ENCODE results near the gene LRCOL1. TPM values are rescaled to one million over a fixed set of nuclear protein-coding genes. Genes with fewer than 3 reads are reported as not detected.
A peak's percentile ranks its signal among the peaks of the same experiment; 100 is the strongest.

Gene LRCOL1
- total and polyA plus RNA-seq, 2 of the 8 experiments (the other 6 are each of a cell fraction or from before 2014, with no cell fraction given), result not detected

DNA sequence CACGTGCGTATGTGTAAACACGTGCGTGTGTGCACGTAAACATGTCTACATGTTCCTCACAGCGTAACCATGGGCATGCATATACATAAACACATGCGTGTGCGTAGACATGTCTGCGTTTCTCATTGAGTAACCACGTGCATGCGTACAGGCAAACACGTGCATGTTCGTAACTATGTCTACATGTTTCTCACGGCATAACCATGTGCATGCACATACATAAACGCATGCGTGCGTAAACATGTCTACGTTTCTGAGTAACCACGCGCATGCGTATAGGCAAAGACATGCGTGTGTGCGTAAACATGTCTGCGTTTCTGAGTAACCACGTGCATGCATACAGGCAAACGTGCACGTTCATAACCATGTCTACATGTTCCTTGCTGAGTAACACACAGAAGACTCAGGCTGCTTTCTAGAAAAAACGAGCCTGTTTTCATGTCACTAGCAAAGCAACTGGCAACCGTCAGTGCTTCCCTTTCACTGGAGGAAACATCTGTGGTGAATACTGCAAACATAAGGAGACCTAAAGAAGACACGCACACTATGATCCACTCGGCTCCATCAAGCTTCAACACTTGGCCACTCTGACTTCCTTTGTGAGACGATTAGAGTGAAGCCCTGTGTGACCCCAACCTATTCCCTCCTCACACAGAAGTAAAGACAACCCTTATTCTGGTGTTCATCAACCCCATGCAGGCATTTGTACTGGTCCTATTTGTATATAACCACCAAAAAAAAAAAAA is 47.9 kb upstream of the LRCOL1 start:
- 0 out of 7 replicates have a peak, but pooled peaks cover 0 to 3% (median 0%) of the 10 kb centered on the region in 4 experiments for H3K4me1 ChIP-seq (replicated peaks in 1 of 4; ENCODE audit: control insufficient read depth in 3 of 4, insufficient read depth in 4 of 4, low read length in 3 of 4)
- no peak overlapping the region for H3K4ac ChIP-seq (replicated peaks; ENCODE audit: insufficient read length, low read depth, low read length)
- no peaks in the 10 kb centered on the region; the same call in 1 of the 2 replicates for H3K23me2 ChIP-seq (ENCODE audit: low read depth, low read length)
- H2BK12ac ChIP-seq (ENCODE audit: low read depth, low read length), result no peak overlapping the region
- H3K4me2 ChIP-seq (ENCODE audit: insufficient read depth in 1 of 2, low read depth in 2 of 2, low read length in 2 of 2), result no peak overlapping the region
- H2AK5ac ChIP-seq (ENCODE audit: low read depth, low read length), result no peak overlapping the region
- no peak overlapping the region for H3K4me3 ChIP-seq (ENCODE audit: extremely low read depth in 1 of 4, insufficient read depth in 2 of 4, low read depth in 3 of 4, low read length in 4 of 4)
- no peak overlapping the region for H2BK5ac ChIP-seq (ENCODE audit: low read depth, low read length)
- TF ChIP-seq KDM4A (IDR thresholded peaks at IDR 0.05; ENCODE audit: low read depth, low read length, severe bottlenecking) (no peak), POLR2AphosphoS5 (IDR thresholded peaks at IDR 0.05; ENCODE audit: low read depth, low read length) (peak; percentile 28; the same call in 1 of the 2 replicates), SP4 (IDR thresholded peaks at IDR 0.05; ENCODE audit: low read length) (no peak)
- no peak overlapping the region for H2BK15ac ChIP-seq (ENCODE audit: low read length)
- H2BK20ac ChIP-seq (ENCODE audit: low read length), result no peak overlapping the region
- H3K79me2 ChIP-seq (ENCODE audit: control insufficient read depth in 1 of 2, insufficient read depth in 2 of 2, low read length in 2 of 2), result no peaks in the 10 kb centered on the region; a peak in 1 of 4 replicates
- no peak overlapping the region for H3K23ac ChIP-seq (ENCODE audit: insufficient read length)
- CTCF ChIA-PET (ENCODE audit: partially characterized antibody), result interaction anchor here (1.1 to 1.8 kb wide), 3 partner anchors 19 to 45 kb away, joined by 3 to 8 read pairs (median 6); no protein-coding TSS in a partner anchor
- H2AFZ ChIP-seq (ENCODE audit: low read length), result no peak overlapping the region
- 93% methylated on average over 32 of the region's 32 CpGs; no CpG with 5 or more reads in 1 of the 2 experiments for WGBS, 2 experiments (ENCODE audit: extremely low coverage in 1 of 2, insufficient coverage in 1 of 2, insufficient read length in 1 of 2, insufficient replicate concordance in 2 of 2, low coverage in 1 of 2, low lambda C conversion rate in 2 of 2, missing lambda C conversion rate in 1 of 2)
- H3K56ac ChIP-seq (replicated peaks; ENCODE audit: insufficient read length, low read depth, low read length), result no peak overlapping the region
- H2BK120ac ChIP-seq (replicated peaks; ENCODE audit: low read depth, low read length), result no peak overlapping the region
- FAIRE-seq (no peak), DNase-seq (ENCODE audit: low read depth in 1 of 2, low spot score in 2 of 2) (no peak)
- H3K9me3 ChIP-seq (ENCODE audit: insufficient read depth in 2 of 2, low read depth in 1 of 2, low read length in 1 of 2), result no peaks in the 10 kb centered on the region
- no peak overlapping the region for H4K5ac ChIP-seq (ENCODE audit: insufficient read length, low read depth, low read length)
- no peak overlapping the region; the same call in 1 of the 2 replicates for H4K8ac ChIP-seq (ENCODE audit: extremely low read depth, insufficient read depth, low read length)
- H3K27ac ChIP-seq (ENCODE audit: low read depth, low read length), result no peak overlapping the region
- H4K20me1 ChIP-seq (replicated peaks in 1 of 2; ENCODE audit: control insufficient read depth in 1 of 2, insufficient read depth in 2 of 2, low read length in 2 of 2), result peaks cover 7 to 10% of the 10 kb centered on the region in 2 experiments
- no peaks in the 10 kb centered on the region; a peak in 1 of 7 replicates for H3K27me3 ChIP-seq (replicated peaks in 1 of 4; ENCODE audit: control insufficient read depth in 3 of 4, extremely low read depth in 1 of 4, insufficient read depth in 3 of 4, low read length in 3 of 4)
- H3K18ac ChIP-seq (ENCODE audit: extremely low read depth, low read length), result no peak overlapping the region
- POLR2A ChIA-PET (ENCODE audit: partially characterized antibody), result interaction anchor here (1.0 to 1.5 kb wide), 3 partner anchors 27 to 72 kb away, joined by 3 to 4 read pairs (median 3); no protein-coding TSS in a partner anchor
- no peaks in the 10 kb centered on the region; the same call in 1 of the 2 replicates for H3K79me1 ChIP-seq (ENCODE audit: low read depth, low read length)
- no peak overlapping the region for H3K9ac ChIP-seq (replicated peaks in 1 of 4; ENCODE audit: extremely low read depth in 1 of 4, low read depth in 3 of 4, low read length in 3 of 4)
- H4K91ac ChIP-seq (replicated peaks; ENCODE audit: insufficient read length, low read length), result no peak overlapping the region
- H3K36me3 ChIP-seq (ENCODE audit: control insufficient read depth in 2 of 4, insufficient read depth in 4 of 4, low read length in 3 of 4), result peaks cover 47 to 88% (median 77%) of the 10 kb centered on the region in 4 experiments
- no peak overlapping the region for H3K14ac ChIP-seq (ENCODE audit: insufficient read length)

Data from H1 (cell line).